ENCODE data around the gene HRH4. TPM values are rescaled to one million over a fixed set of nuclear protein-coding genes. Genes with fewer than 3 reads are reported as not detected.

Gene HRH4
- total RNA-seq, 1 experiment from 2014 or later = 0.15 TPM

DNA sequence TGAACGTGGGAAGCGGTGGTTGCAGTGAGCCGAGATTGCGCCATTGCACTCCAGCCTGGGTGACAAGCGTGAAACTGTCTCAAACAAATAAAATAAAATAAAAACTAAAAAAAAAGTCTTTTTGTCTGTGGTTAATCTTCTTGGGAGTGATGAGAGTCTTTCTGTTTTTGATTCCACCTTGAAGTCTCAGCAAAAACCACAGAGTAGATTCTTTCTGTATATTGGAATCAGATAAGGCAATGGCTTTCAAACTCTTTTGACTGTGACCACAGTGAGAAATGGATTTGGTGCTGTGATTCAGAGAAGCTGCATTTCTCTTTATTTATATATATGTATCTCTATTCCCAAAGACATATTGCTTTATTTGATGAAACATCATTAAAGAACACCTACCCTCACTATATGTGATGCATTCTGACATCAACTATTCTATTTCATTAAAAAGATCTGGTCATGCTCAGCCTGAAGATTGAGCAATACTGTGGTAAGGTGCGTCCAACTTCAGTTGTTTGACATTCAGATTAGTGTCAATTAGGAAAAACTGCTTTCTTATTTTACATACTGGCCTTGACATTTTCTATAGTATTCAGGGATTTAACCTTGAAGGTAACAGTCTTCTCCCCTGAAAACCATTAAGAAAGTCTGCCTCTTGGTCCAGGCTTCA, 15.6 kb downstream of the HRH4 start:
- intact Hi-C loops (cut with micrococcal nuclease; ENCODE audit: unreplicated experiment) = no loop called here
- TF ChIP-seq, protein P1, sequence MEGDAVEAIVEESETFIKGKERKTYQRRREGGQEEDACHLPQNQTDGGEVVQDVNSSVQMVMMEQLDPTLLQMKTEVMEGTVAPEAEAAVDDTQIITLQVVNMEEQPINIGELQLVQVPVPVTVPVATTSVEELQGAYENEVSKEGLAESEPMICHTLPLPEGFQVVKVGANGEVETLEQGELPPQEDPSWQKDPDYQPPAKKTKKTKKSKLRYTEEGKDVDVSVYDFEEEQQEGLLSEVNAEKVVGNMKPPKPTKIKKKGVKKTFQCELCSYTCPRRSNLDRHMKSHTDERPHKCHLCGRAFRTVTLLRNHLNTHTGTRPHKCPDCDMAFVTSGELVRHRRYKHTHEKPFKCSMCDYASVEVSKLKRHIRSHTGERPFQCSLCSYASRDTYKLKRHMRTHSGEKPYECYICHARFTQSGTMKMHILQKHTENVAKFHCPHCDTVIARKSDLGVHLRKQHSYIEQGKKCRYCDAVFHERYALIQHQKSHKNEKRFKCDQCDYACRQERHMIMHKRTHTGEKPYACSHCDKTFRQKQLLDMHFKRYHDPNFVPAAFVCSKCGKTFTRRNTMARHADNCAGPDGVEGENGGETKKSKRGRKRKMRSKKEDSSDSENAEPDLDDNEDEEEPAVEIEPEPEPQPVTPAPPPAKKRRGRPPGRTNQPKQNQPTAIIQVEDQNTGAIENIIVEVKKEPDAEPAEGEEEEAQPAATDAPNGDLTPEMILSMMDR (conservative IDR thresholded peaks at IDR 0.05; ENCODE audit: low read depth, low read length) = no peak
- TF ChIP-seq EZH2 (IDR thresholded peaks at IDR 0.05; ENCODE audit: borderline replicate concordance, low read depth, low read length, poor library complexity, severe bottlenecking) = no peak
- H3K4me3 ChIP-seq (ENCODE audit: low read depth, low read length, poor library complexity, severe bottlenecking) = no peak overlapping the region
- no TSS peak for BruUV-seq (replicated peaks)
- no peaks in the 10 kb centered on the region for H3K4me1 ChIP-seq (ENCODE audit: insufficient read depth, low read length, poor library complexity, severe bottlenecking)
- ChIA-PET POLR2A (ENCODE audit: low non-redundant PET) (no interaction called here), CTCF (no interaction called here)
- H3K27me3 ChIP-seq (replicated peaks; ENCODE audit: insufficient read depth, low read depth, low read length, poor library complexity) = no peaks in the 10 kb centered on the region
- no peaks in the 10 kb centered on the region for H3K36me3 ChIP-seq (ENCODE audit: insufficient read depth, low read length, poor library complexity, severe bottlenecking)
- no peaks in the 10 kb centered on the region for H3K9me3 ChIP-seq (ENCODE audit: low read depth, low read length, poor library complexity, severe bottlenecking)
- no peak for DNase-seq (ENCODE audit: low spot score)
- H3K27ac ChIP-seq (ENCODE audit: low read depth, low read length, poor library complexity, severe bottlenecking) = no peak overlapping the region

DNA sequence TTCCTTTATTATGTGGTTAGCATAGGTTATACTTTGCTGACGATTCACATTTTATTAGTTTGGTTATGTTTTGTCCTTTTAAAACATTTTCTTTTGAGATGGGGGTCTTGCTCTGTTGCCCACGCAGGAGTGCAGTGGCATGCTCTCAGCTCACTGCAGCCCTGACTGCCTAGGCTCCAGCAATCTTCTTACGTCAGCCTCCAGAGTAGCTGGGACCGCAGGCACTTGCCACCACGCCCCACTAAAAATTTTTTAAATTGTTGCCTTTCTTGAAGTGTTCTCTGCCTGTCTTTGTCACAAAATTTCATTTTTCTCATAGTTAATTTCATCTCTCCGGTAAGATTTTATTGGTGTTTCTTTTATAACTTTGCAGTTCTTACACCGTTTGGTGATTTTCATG, 18.9 kb downstream of the HRH4 start:
- Histone ChIP-seq H3K36me3 (ENCODE audit: insufficient read depth, low read length, poor library complexity, severe bottlenecking) (no peaks in the 10 kb centered on the region), H3K4me1 (ENCODE audit: insufficient read depth, low read length, poor library complexity, severe bottlenecking) (no peaks in the 10 kb centered on the region), H3K9me3 (ENCODE audit: low read depth, low read length, poor library complexity, severe bottlenecking) (no peaks in the 10 kb centered on the region), H3K27me3 (replicated peaks; ENCODE audit: insufficient read depth, low read depth, low read length, poor library complexity) (no peaks in the 10 kb centered on the region), H3K4me3 (ENCODE audit: low read depth, low read length, poor library complexity, severe bottlenecking) (no peak overlapping the region), H3K27ac (ENCODE audit: low read depth, low read length, poor library complexity, severe bottlenecking) (no peak overlapping the region)
- DNase-seq (ENCODE audit: low spot score) = no peak
- TF ChIP-seq, protein P1 (conservative IDR thresholded peaks at IDR 0.05; ENCODE audit: low read depth, low read length) = no peak
- TF ChIP-seq EZH2 (IDR thresholded peaks at IDR 0.05; ENCODE audit: borderline replicate concordance, low read depth, low read length, poor library complexity, severe bottlenecking) = no peak
- BruUV-seq (replicated peaks) = no TSS peak
- POLR2A ChIA-PET (ENCODE audit: low non-redundant PET) = no interaction called here
- CTCF ChIA-PET = no interaction called here
- intact Hi-C loops (cut with micrococcal nuclease; ENCODE audit: unreplicated experiment) = no loop called here

DNA sequence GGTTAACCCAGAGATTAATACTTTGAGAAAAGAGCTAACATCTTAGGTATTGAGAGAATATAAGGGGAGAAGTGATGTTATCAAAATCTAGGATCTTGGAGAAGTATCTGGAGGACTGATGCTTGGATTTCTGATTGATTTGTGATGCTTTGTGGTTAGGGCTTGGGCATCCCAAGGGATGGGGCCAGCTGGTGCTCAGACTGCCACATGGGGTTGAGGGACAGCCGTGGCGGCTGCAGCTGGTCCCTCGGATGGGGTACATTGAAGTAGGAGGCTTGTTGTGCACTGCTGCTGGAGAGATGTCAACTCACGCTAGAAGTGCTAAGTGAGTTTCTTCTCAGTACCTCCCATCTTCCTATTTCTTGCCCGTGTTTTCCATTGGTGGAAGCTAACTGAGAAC, 22.4 kb downstream of the HRH4 start:
- Histone ChIP-seq H3K27me3 (replicated peaks; ENCODE audit: insufficient read depth, low read depth, low read length, poor library complexity) (no peaks in the 10 kb centered on the region), H3K36me3 (ENCODE audit: insufficient read depth, low read length, poor library complexity, severe bottlenecking) (no peaks in the 10 kb centered on the region), H3K27ac (ENCODE audit: low read depth, low read length, poor library complexity, severe bottlenecking) (no peak overlapping the region), H3K9me3 (ENCODE audit: low read depth, low read length, poor library complexity, severe bottlenecking) (no peaks in the 10 kb centered on the region), H3K4me3 (ENCODE audit: low read depth, low read length, poor library complexity, severe bottlenecking) (no peak overlapping the region), H3K4me1 (ENCODE audit: insufficient read depth, low read length, poor library complexity, severe bottlenecking) (no peaks in the 10 kb centered on the region)
- intact Hi-C loops (cut with micrococcal nuclease; ENCODE audit: unreplicated experiment) = no loop called here
- CTCF ChIA-PET = no interaction called here
- TF ChIP-seq, protein P1 (conservative IDR thresholded peaks at IDR 0.05; ENCODE audit: low read depth, low read length) = no peak
- TF ChIP-seq EZH2 (IDR thresholded peaks at IDR 0.05; ENCODE audit: borderline replicate concordance, low read depth, low read length, poor library complexity, severe bottlenecking) = no peak
- BruUV-seq (replicated peaks) = no TSS peak
- POLR2A ChIA-PET (ENCODE audit: low non-redundant PET) = no interaction called here
- DNase-seq (ENCODE audit: low spot score) = no peak

Measured in A673 (cell line).